Measurements from ENCODE around the gene WDR72.

WDR72 gene

DNA sequence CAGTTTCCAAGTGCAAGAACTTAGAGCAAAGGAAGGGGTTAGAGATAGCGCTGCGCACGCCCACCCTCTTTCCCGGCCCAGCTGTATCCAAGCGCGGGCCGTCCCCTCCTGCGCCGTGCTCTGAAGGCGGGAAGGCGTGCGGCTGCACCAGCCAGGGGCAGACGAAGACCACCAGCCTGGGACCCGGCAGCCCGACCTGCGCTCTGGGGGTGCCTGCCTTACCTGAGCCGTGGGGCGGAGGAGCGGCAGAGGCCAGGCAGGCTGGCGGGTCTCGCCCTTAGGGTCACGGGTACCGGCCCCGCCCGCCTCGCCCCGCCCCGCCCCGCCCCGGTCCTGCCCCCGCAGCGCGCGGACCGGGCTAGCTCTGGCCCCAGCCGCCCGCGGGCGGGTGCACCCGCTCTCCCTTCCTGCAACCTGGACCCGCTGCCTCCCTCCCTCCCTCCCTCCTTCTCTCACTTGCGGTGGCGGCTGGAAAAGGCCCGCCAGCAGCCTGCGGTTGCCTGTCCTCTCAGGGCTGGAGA is at the start of gene WDR72:
Gene WDR72 (minus strand): TSS at position 253 of the 521 bp plus-strand sequence. CDS start 26,514 bp downstream, outside the sequence.
- no peak for TF ChIP-seq BACH2 (CRISPR knock-in tag; IDR thresholded peaks at IDR 0.05; ENCODE audit: borderline replicate concordance)
- TF ChIP-seq PPARA (CRISPR knock-in tag; IDR thresholded peaks at IDR 0.05; ENCODE audit: borderline replicate concordance), result no peak
- TF ChIP-seq POU6F1 (CRISPR knock-in tag; IDR thresholded peaks at IDR 0.05; ENCODE audit: borderline replicate concordance, low read depth), result no peak
- TF ChIP-seq ZNF8 (CRISPR knock-in tag; IDR thresholded peaks at IDR 0.05), result no peak
- no peak for TF ChIP-seq ZC3H10 (CRISPR knock-in tag; IDR thresholded peaks at IDR 0.05)
- TF ChIP-seq RARB (CRISPR knock-in tag; IDR thresholded peaks at IDR 0.05), result no peak
- TF ChIP-seq CSDC2 (CRISPR knock-in tag; IDR thresholded peaks at IDR 0.05), result no peak
- TF ChIP-seq CSRNP3 (CRISPR knock-in tag; IDR thresholded peaks at IDR 0.05), result no peak
- TF ChIP-seq TCF4 (CRISPR knock-in tag; IDR thresholded peaks at IDR 0.05; ENCODE audit: borderline replicate concordance), result no peak
- TF ChIP-seq ISL1 (CRISPR knock-in tag; IDR thresholded peaks at IDR 0.05), result no peak
- no peak for TF ChIP-seq ZNF70 (CRISPR knock-in tag; IDR thresholded peaks at IDR 0.05)
- TF ChIP-seq ZFP30 (CRISPR knock-in tag; IDR thresholded peaks at IDR 0.05), result no peak
- no peak for ATAC-seq

- TF ChIP-seq, protein P1, sequence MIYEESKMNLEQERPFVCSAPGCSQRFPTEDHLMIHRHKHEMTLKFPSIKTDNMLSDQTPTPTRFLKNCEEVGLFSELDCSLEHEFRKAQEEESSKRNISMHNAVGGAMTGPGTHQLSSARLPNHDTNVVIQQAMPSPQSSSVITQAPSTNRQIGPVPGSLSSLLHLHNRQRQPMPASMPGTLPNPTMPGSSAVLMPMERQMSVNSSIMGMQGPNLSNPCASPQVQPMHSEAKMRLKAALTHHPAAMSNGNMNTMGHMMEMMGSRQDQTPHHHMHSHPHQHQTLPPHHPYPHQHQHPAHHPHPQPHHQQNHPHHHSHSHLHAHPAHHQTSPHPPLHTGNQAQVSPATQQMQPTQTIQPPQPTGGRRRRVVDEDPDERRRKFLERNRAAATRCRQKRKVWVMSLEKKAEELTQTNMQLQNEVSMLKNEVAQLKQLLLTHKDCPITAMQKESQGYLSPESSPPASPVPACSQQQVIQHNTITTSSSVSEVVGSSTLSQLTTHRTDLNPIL (CRISPR knock-in tag; IDR thresholded peaks at IDR 0.05; ENCODE audit: low read depth), result no peak
- no peak for ATAC-seq
These were observed 48.7 kb upstream of the WDR72 start for GRCh38 chr15:53808058-53808706.

- no peak for ATAC-seq
- TF ChIP-seq ZNF8 (CRISPR knock-in tag; IDR thresholded peaks at IDR 0.05) (no peak), ZFP3 (CRISPR knock-in tag; IDR thresholded peaks at IDR 0.05) (no peak), GLIS3 (CRISPR knock-in tag; IDR thresholded peaks at IDR 0.05) (no peak), ZC3H10 (CRISPR knock-in tag; IDR thresholded peaks at IDR 0.05) (no peak), RARB (CRISPR knock-in tag; IDR thresholded peaks at IDR 0.05) (no peak), TOX (CRISPR knock-in tag; IDR thresholded peaks at IDR 0.05; ENCODE audit: borderline replicate concordance) (no peak), CSRNP3 (CRISPR knock-in tag; IDR thresholded peaks at IDR 0.05) (no peak), SNAI2 (CRISPR knock-in tag; IDR thresholded peaks at IDR 0.05) (no peak), PPARA (CRISPR knock-in tag; IDR thresholded peaks at IDR 0.05; ENCODE audit: borderline replicate concordance) (no peak), BACH2 (CRISPR knock-in tag; IDR thresholded peaks at IDR 0.05; ENCODE audit: borderline replicate concordance) (no peak), ESRRG (CRISPR knock-in tag; IDR thresholded peaks at IDR 0.05) (no peak), ZNF70 (CRISPR knock-in tag; IDR thresholded peaks at IDR 0.05) (no peak), POU6F1 (CRISPR knock-in tag; IDR thresholded peaks at IDR 0.05; ENCODE audit: borderline replicate concordance, low read depth) (no peak), TCF4 (CRISPR knock-in tag; IDR thresholded peaks at IDR 0.05; ENCODE audit: borderline replicate concordance) (no peak), PATZ1 (CRISPR knock-in tag; IDR thresholded peaks at IDR 0.05; ENCODE audit: borderline replicate concordance) (no peak), ZNF565 (CRISPR knock-in tag; conservative IDR thresholded peaks at IDR 0.05; ENCODE audit: low read depth) (no peak), OSR1 (CRISPR knock-in tag; IDR thresholded peaks at IDR 0.05) (no peak), ISL1 (CRISPR knock-in tag; IDR thresholded peaks at IDR 0.05) (no peak)
- TF ChIP-seq, protein P1 (CRISPR knock-in tag; IDR thresholded peaks at IDR 0.05; ENCODE audit: low read depth), result no peak
- TF ChIP-seq, protein P2, sequence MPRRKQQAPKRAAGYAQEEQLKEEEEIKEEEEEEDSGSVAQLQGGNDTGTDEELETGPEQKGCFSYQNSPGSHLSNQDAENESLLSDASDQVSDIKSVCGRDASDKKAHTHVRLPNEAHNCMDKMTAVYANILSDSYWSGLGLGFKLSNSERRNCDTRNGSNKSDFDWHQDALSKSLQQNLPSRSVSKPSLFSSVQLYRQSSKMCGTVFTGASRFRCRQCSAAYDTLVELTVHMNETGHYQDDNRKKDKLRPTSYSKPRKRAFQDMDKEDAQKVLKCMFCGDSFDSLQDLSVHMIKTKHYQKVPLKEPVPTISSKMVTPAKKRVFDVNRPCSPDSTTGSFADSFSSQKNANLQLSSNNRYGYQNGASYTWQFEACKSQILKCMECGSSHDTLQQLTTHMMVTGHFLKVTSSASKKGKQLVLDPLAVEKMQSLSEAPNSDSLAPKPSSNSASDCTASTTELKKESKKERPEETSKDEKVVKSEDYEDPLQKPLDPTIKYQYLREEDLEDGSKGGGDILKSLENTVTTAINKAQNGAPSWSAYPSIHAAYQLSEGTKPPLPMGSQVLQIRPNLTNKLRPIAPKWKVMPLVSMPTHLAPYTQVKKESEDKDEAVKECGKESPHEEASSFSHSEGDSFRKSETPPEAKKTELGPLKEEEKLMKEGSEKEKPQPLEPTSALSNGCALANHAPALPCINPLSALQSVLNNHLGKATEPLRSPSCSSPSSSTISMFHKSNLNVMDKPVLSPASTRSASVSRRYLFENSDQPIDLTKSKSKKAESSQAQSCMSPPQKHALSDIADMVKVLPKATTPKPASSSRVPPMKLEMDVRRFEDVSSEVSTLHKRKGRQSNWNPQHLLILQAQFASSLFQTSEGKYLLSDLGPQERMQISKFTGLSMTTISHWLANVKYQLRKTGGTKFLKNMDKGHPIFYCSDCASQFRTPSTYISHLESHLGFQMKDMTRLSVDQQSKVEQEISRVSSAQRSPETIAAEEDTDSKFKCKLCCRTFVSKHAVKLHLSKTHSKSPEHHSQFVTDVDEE (CRISPR knock-in tag; IDR thresholded peaks at IDR 0.05), result no peak
These were observed 48.0 kb upstream of the WDR72 start for GRCh38 chr15:53807501-53807900.

Measured in SK-N-SH treated with all-trans-retinoic acid at 6 μM for 48 hours (cell line).